ENCODE measurements around the gene YY1. TPM values are rescaled to one million over a fixed set of nuclear protein-coding genes. Genes with fewer than 3 reads are reported as not detected.

The YY1 gene
- total RNA-seq, 3 donors from 2014 or later (not counting 1 experiment from before 2014, with no cell fraction given), result 77.9 to 92.6 (median 90.4) TPM

DNA sequence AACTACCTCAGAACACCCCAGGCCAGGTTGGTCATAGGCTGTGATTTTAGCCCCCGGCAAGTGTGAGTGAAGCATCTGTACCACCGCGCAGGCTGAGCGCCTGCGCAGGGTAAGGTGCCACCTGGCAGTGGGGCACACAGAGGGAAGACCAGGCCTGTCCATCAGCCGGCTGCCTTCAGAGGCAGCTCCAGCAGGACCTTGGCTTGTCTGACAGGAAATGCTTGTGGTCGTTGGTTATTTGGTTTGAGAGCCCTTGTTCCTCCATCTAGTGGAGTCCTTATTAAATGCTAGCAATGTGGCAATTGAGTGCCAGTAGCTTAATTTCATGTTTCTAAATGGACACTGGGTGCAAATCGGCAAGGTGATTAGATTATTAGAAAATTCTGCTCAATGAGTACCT is 39.8 kb downstream of the YY1 start:
- peak; percentile 67 to 83 (median 71) for ATAC-seq
- peak in 1 of 2 donors; percentile 24 for DNase-seq
- Histone ChIP-seq H3K36me3 (ENCODE audit: control insufficient read depth, insufficient read depth, low read length) (peaks cover 9% of the 10 kb centered on the region), H3K9me3 (ENCODE audit: control insufficient read depth, insufficient read depth, low read length) (no peaks in the 10 kb centered on the region), H3K27me3 (ENCODE audit: control insufficient read depth, insufficient read depth, low read length) (no peaks in the 10 kb centered on the region), H3K27ac (ENCODE audit: low read length) (no peak overlapping the region), H3K4me1 (ENCODE audit: control insufficient read depth, insufficient read depth, low read length) (peaks cover 12% of the 10 kb centered on the region), H3K4me3 (ENCODE audit: low read length) (no peak overlapping the region)
- intact Hi-C loops (cut with micrococcal nuclease), result no loop called here
- no peak overlapping the region for H3K4me3 Mint-ChIP-seq
- peak overlapping the region; percentile 53 to 76 for H3K27ac Mint-ChIP-seq
- no peaks in the 10 kb centered on the region for H3K9me3 Mint-ChIP-seq
- H3K36me3 Mint-ChIP-seq, result no peaks in the 10 kb centered on the region
- no peaks in the 10 kb centered on the region for H3K27me3 Mint-ChIP-seq (ENCODE audit: low read depth in 2 of 2)
- TF ChIP-seq, protein P1, sequence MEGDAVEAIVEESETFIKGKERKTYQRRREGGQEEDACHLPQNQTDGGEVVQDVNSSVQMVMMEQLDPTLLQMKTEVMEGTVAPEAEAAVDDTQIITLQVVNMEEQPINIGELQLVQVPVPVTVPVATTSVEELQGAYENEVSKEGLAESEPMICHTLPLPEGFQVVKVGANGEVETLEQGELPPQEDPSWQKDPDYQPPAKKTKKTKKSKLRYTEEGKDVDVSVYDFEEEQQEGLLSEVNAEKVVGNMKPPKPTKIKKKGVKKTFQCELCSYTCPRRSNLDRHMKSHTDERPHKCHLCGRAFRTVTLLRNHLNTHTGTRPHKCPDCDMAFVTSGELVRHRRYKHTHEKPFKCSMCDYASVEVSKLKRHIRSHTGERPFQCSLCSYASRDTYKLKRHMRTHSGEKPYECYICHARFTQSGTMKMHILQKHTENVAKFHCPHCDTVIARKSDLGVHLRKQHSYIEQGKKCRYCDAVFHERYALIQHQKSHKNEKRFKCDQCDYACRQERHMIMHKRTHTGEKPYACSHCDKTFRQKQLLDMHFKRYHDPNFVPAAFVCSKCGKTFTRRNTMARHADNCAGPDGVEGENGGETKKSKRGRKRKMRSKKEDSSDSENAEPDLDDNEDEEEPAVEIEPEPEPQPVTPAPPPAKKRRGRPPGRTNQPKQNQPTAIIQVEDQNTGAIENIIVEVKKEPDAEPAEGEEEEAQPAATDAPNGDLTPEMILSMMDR (IDR thresholded peaks at IDR 0.05), result no peak
- 26% methylated on average over 8 of the region's 8 CpGs for WGBS (ENCODE audit: insufficient coverage)
- peaks cover 41 to 43% of the 10 kb centered on the region in 2 donors for H3K4me1 Mint-ChIP-seq

DNA sequence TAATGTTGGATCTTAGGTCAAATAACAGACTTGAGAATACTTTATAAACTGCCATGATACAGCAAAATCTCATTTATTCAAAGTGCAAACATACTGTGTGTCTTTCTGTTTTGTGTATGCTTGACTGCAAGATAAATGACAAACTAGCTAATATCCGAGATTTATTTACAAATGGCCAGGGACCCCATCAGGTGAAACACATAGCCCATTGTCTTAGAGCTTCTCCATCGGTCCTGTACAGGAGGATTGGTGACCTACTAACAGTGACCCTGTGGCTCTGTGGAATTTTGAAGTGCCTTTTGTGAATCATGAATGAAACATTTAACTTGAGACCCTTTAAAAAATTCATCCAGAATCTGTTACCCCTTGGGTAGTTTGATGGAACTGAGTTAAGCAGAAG is 40.2 kb downstream of the YY1 start:
- H3K36me3 Mint-ChIP-seq, result no peaks in the 10 kb centered on the region
- intact Hi-C loops (cut with micrococcal nuclease), result no loop called here

DNA sequence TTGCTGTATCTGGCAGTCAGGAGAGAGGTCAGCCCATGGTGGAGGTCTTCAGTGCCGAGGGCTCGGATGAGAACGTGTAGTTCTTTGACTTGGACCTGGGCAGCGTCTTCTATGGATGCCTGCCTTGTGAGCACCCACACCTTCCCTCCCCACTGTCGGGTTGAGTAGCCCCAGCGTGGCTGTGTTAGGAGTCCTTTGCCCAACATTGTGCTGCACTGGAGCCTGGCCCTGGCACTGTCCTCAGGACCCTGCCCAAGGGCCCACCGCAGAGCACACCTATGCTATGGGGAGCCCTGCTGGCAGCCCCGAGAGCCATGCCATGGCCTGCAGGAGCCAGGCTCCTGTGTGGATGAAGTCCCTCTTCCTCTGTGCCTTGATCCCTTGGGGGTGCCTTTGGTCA is 40.6 kb downstream of the YY1 start:
- H3K4me1 Mint-ChIP-seq, result peaks cover 35 to 41% of the 10 kb centered on the region in 2 donors
- intact Hi-C loops (cut with micrococcal nuclease), result no loop called here
- H3K36me3 Mint-ChIP-seq, result no peaks in the 10 kb centered on the region
- 97% methylated on average over 8 of the region's 8 CpGs for WGBS (ENCODE audit: insufficient coverage)
- no peak overlapping the region for H3K4me3 ChIP-seq (ENCODE audit: low read length)
- no peaks in the 10 kb centered on the region for H3K27me3 Mint-ChIP-seq (ENCODE audit: low read depth in 2 of 2)
- TF ChIP-seq, protein P1 (IDR thresholded peaks at IDR 0.05), result no peak
- H3K4me3 Mint-ChIP-seq, result no peak overlapping the region
- H3K27ac Mint-ChIP-seq, result peak overlapping the region; percentile 53 to 73
- no peak overlapping the region for H3K27ac ChIP-seq (ENCODE audit: low read length)
- peaks cover 9% of the 10 kb centered on the region for H3K36me3 ChIP-seq (ENCODE audit: control insufficient read depth, insufficient read depth, low read length)
- H3K9me3 Mint-ChIP-seq, result no peaks in the 10 kb centered on the region
- H3K27me3 ChIP-seq (ENCODE audit: control insufficient read depth, insufficient read depth, low read length), result no peaks in the 10 kb centered on the region
- H3K4me1 ChIP-seq (ENCODE audit: control insufficient read depth, insufficient read depth, low read length), result peaks cover 14% of the 10 kb centered on the region
- DNase-seq (no peak), ATAC-seq (no peak)
- H3K9me3 ChIP-seq (ENCODE audit: control insufficient read depth, insufficient read depth, low read length), result no peaks in the 10 kb centered on the region

More for the DNA sequence above, 40.2 kb downstream of the YY1 start:
- ATAC-seq (no peak), DNase-seq (no peak)
- Histone ChIP-seq H3K27ac (ENCODE audit: low read length) (no peak overlapping the region), H3K4me1 (ENCODE audit: control insufficient read depth, insufficient read depth, low read length) (peaks cover 12% of the 10 kb centered on the region), H3K9me3 (ENCODE audit: control insufficient read depth, insufficient read depth, low read length) (no peaks in the 10 kb centered on the region), H3K4me3 (ENCODE audit: low read length) (no peak overlapping the region), H3K36me3 (ENCODE audit: control insufficient read depth, insufficient read depth, low read length) (peaks cover 9% of the 10 kb centered on the region), H3K27me3 (ENCODE audit: control insufficient read depth, insufficient read depth, low read length) (no peaks in the 10 kb centered on the region)
- H3K27me3 Mint-ChIP-seq (ENCODE audit: low read depth in 2 of 2), result no peaks in the 10 kb centered on the region
- TF ChIP-seq, protein P1 (IDR thresholded peaks at IDR 0.05), result no peak
- no peaks in the 10 kb centered on the region for H3K9me3 Mint-ChIP-seq
- WGBS (ENCODE audit: insufficient coverage), result 95% methylated on average over 2 of the region's 2 CpGs
- H3K4me3 Mint-ChIP-seq, result no peak overlapping the region
- H3K27ac Mint-ChIP-seq, result peak overlapping the region; percentile 53 to 76
- H3K4me1 Mint-ChIP-seq, result peaks cover 39 to 42% of the 10 kb centered on the region in 2 donors

All from natural killer cell (primary cell).